ENCODE data around the gene INCENP.

The INCENP gene

DNA sequence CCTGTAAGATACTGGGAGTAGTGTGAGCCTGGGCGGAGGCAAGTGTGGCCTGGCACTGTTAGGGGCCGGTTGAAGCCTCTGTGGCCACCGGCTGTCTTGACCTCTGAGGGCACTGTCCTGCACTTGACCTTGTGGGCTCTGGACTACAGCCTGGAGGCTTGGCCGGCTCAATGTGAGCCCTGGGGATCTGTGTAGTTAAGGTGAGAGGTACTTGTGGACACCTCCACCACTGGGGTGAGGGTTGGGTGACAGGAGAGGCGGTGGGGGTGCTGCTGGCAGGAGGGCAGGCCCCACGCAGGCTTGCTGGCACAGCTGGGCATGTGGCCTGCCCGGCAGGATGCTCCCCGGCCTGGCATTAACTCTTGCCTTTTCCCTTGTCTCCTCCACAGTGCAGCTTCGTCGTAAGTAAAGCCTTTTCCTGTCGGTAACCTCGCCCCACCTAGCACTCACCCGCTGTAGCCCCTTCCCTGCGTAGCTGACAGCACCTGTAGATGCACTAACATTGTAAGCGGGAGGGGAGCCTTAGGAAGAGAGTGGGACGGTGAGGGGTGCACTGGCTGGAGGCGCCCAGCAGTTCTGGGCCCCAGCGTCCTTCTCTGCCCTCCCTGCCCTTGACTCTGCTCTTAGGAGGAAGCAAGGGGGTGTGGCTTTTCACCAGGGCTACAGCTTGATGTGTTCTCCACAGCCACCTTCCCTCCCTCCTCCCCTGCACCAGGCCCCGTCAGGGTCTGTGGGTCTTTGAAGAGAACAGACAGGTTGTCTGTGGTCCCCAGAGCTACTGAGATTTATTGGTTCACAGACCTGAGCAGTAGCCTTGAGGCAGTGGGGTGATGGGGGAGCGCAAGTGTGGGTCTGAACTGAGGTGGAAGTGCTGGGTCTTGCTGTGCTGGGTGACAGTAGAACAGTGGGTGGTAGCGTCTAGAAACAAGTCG, 17.6 kb downstream of the INCENP start:
- no peak for DNase-seq (ENCODE audit: low read depth in 2 of 2)

DNA sequence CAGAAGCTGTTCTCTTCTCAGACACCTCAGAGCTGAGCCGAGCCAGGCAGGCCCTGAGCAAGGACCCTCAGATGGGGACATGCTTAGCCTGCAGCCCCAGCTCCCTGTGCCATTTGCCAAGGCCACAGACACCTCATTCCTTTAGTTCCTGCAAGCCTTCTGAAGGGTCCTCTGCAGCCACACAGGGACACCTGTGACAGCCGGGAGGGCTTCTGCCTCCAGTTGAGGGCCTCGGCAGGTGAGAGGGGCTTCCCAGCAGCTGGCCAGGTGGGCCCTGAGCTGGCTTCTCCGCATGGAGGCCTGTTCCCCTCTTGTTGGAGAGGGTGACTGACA, 18.2 kb downstream of the INCENP start:
- DNase-seq (ENCODE audit: low read depth in 2 of 2) = no peak

DNA sequence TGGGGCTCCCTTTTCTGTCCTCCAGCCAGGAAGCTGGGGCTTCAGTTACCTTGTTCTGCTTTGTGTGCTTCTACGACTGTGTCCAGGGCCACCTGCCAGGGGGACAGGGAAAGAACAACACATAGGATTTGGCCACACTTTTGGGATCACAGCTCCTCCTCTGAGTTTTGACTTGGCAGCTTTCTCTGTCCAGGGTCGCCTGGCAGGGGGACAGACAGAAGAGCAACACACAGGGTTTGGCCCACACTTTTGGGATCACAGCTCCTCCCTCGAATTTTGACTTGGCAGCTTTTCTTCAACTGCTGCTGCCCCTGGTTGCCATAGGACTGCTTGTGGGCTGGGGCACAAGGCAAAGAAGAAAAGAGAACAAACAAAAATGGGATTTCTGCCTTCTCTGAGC, 19.1 kb downstream of the INCENP start:
- no peak for DNase-seq (ENCODE audit: low read depth in 2 of 2)

DNA sequence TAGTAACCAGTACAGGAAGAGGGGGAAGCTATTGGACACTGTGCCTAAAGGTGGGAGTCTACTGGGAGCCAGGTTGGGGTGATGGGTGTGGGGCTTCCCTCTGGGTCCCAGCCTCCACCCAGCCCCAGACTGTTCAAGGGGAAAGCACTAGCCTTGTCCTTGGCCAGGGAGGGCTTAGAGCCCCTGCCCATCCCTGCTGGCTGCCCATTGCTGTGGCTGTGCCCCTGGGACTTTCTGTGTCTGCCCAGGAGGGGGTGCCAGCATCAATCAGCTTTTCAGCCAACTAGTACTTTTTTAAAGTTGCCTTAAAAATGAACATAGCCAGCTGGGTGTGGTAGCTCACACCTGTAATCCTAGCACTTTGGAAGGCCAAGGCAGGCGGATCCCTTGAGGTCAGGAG, 19.9 kb downstream of the INCENP start:
- no peak for DNase-seq (ENCODE audit: low read depth in 2 of 2)

DNA sequence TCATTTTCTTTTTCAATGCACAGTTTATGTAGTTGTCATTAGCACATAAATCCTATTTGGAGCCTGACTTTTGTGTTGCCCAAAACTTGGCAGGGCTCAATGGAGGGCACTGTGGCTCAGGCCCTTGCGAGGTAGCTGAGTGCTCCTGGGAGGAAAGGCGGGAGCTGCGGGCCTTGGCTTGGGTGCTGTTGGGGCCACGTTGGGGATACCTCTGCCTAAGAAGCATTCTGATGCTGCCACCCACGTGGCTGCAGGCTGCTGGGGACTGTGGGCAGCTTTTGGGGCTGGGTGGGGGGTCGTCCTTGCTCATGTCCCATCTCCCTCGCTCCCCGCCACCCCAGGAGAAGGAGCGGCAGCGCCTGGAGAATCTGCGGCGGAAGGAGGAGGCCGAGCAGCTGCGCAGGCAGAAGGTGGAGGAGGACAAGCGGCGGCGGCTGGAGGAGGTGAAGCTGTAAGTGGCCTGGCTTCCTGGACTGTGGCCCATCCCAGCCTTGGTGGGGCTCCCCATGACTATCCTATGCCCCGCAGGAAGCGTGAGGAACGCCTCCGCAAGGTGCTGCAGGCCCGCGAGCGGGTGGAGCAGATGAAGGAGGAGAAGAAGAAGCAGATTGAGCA, 20.9 kb downstream of the INCENP start:
- no peak for DNase-seq (ENCODE audit: low read depth in 2 of 2)

DNA sequence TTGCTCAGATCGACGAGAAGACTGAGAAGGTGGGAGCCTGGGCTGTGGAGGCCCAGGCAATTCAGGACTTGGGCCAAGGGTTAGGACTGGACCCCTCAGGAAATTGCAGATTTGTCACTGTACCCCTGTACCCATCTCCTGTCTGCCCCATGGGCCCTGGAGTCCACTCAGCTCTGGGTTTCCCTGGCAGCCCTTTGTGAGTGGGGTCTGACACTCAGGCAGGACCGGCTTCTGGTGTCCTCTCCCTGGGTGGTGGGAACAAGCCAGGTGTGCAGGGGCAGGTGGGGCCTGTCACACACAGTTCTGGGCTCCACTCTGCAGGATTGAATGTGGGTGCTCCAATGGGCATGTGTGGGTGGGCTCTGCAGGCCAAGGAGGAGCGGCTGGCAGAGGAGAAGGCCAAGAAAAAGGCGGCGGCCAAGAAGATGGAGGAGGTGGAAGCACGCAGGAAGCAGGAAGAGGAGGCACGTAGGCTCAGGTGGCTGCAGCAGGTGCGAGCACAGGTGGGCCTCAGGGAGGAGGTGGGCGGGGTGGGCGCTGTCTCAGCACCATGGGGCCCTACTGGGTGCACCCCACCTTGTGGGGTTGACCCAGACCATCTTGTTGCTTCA, 21.6 kb downstream of the INCENP start:
- no peak for DNase-seq (ENCODE audit: low read depth in 2 of 2)

DNA sequence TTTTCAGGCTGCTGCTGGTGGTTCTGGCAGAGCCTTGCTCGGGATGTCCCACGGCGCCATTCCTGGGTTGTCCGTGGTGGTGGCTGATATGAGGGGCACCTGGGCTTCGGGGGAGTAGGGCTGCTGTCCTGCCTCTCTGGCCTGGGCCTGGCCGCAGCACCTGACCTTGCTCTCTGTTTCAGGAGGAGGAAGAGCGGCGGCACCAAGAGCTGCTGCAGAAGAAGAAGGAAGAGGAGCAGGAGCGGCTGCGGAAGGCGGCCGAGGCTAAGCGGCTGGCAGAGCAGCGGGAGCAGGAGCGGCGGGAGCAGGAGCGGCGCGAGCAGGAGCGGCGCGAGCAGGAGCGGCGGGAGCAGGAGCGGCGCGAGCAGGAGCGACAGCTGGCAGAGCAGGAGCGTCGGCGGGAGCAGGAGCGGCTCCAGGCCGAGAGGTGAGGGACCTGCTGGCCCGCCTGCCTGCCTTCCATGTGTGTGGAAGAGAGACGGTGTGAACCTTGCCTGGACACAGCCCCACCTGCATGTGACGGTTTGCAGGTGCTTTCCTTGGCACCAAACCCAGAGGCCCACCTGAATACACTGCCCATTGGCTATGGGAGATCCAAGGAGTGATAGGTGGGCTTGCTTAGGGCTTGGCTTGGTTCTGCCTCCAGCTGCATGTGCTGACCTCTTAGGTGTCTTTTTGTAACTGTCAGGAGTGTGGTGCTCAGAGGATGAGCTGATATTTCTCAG, 22.8 kb downstream of the INCENP start:
- DNase-seq (ENCODE audit: low read depth in 2 of 2) = no peak

DNA sequence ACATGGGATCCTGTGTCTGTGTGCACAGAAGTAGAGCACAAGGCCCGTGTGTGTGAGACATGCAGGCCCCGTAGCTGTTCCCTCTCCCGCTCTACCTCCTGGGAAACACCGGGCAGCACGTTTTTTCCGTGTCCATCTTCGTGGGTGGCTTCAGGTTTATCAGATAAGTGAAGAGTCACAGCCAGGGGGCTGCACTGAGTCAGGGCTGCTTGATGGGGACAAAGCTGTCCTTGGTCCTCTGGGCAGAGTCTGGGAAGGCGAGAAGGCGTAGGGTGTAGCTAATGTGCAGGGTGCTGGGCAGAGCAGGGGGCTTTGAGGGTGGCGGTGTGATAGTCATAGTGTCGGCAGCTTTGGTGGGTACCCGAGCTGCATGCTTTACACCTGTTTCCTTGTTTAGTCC, 23.7 kb downstream of the INCENP start:
- DNase-seq (ENCODE audit: low read depth in 2 of 2) = no peak

DNA sequence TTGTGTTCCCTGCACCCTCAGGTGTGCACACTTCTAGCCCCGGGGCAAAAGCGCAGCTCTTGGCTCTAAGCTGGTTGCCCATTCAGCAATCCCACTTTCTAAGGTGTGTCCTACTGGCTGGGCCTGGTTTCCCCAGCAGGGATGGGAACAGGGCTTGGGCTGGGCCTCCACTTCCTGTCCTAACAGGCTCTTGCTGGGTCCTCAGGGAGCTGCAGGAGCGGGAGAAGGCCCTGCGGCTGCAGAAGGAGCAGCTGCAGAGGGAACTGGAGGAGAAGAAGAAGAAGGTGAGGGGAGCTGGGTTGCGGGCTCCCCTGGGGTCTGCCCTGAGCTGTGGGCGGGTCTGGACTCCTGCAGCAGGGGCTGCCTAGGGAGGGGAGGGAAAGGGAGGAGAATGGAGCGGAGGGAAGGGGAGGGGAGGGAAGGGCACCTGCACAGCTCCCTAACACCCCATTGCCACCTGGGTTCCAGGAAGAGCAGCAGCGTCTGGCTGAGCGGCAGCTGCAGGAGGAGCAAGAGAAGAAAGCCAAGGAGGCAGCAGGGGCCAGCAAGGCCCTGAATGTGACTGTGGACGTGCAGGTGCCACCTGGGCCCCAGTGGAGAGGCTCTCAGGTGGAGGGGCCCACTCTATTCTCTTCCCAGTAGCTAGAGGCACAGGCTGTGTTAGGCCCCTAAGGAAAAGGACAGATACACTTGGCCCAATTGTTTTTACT, 24.6 kb downstream of the INCENP start:
- no peak for DNase-seq (ENCODE audit: low read depth in 2 of 2)

DNA sequence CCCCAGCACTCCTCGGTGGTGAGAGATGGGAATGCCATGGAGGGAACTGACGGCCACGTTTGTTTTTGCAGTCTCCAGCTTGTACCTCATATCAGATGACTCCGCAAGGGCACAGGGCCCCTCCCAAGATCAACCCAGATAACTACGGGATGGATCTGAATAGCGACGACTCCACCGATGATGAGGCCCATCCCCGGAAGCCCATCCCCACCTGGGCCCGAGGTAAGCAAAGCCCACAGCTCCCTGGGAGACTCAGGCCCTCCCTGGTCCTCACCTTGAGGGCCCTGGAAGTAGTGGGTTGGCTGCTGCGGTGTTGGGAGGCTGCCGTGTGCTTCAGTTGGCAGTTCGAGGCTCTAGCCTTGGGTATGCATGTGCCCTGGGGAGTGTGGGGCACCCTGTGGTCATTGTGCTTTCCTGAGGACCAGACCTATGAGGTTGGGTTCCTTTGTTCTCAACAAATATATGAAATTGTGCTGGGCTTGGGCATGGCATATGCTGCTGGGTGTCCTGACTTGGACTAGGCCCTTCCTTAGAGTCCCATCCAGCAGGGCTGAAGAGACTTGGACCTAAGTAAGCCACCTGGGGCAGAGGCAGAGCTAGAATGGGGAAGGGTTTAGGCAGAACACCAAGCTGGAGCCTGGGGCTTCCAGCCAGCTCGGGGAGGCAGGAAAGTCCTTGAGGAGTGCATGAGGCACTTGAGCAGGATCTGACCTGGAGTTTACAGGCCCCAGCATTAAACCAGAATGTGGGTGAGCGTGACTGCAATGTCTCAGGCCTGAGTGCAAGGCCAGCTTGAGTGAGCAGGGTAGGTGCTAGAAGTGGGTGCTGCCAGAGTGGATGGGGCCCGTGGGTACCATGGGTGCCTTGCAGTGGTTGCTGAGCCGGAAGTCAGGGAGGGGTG, 26.4 kb downstream of the INCENP start:
- DNase-seq (ENCODE audit: low read depth in 2 of 2) = no peak

DNA sequence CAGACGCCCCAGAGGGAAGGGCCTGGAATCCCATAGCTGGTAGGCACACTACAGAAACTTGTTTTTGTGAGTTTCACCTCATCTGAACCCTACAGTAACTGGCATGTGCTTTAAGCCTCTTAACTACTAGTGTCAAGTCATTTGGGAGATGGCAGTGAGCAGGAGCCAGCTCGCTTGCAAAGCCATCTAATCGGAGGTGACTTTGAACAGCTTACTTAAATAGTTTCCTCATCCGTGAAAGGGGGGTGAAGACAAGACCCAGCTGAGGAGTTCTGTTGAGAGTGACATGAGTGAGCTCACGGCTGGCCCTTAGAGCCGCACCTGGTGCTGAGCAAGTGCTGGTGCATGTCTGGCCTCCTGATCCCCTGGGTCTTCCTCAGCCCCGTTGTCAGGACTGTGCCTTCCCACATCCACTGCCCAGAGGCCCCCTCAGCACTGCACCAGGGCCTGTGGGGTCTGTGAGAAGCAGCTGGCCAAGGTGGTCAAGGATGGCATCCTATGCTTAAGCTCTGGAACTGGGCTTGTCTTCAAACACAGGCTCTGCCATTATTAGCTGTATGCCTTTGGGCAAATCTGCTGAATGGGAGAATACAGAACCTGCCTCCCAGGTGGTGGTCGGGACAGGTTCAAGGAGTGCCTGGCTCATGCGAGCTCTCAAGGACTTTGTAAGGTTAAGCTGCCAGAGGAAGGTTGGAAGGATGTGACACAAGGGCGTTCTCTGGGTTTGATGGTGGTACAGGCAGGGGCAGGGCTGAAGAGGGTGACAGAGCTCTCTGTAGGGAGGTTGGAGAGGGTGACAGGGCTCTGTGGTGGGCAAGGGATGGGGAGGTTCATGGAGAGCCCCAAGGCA, 27.3 kb downstream of the INCENP start:
- DNase-seq (ENCODE audit: low read depth in 2 of 2) = no peak

DNA sequence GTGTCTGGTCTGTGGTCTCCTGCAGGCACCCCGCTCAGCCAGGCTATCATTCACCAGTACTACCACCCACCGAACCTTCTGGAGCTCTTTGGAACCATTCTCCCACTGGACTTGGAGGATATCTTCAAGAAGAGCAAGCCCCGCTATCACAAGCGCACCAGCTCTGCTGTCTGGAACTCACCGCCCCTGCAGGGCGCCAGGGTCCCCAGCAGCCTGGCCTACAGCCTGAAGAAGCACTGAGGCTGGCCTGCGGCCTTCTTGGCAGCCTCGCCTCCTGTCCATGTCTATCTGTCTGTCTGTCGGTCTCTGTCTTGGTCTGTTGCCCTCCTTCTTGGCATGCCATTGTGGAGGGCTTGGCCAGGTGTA, 27.9 kb downstream of the INCENP start:
- no peak for DNase-seq (ENCODE audit: low read depth in 2 of 2)

DNA sequence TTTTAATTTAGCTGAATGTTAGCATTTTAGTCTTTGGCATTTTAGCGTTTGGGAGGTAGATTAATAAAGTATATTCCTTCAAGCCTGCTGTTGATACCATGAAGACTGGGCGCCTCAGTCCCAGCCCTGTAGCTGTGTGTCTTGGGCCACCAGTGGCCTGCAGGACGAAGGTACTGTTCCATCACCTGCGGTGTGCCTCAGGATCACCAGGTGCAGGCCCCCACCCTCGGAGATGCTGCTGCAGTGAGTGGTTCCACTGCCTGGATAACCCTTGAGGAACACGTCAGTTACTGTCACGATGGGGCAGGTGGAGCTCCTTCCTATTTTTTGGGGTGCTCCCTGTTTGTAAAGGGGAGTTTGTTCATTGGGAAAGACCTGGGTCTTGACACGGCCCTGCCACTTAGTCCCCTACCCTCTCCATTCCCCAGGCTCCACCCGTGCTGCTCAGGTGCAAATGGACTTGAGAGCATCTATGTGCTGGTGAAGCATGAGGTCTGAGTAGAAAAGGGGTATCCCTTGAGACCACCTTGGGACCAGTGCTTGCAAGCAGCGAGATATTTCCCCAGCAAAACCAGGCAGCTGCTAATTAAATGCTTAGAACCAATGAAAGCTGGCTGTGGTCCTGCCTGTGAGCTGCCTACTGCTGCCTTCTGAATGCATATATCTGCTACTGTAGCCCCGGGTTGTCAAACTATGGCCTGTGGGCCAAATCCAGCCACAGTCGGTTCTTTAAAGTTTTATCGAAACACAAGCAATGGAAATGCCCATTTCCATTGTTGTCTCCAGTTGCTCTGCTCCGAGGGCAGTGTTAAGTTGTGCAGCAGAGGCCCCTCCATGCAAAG, 28.7 kb downstream of the INCENP start:
- DNase-seq (ENCODE audit: low read depth in 2 of 2) = no peak

DNA sequence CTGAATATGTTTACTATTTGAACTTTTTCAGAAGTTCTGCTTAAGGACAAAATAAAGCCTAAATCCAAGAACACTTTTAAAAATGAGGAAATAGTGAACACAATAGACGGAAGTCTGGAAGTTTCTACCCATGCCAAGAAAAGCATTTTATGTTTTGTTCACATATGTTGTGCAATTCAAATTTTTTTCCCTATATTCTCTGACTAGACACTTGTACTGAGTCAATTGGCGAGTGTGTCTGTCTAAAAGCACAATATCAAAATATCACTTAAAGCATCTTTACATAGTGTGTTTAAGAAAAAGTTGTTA, 29.2 kb downstream of the INCENP start:
- DNase-seq (ENCODE audit: low read depth in 2 of 2) = no peak

DNA sequence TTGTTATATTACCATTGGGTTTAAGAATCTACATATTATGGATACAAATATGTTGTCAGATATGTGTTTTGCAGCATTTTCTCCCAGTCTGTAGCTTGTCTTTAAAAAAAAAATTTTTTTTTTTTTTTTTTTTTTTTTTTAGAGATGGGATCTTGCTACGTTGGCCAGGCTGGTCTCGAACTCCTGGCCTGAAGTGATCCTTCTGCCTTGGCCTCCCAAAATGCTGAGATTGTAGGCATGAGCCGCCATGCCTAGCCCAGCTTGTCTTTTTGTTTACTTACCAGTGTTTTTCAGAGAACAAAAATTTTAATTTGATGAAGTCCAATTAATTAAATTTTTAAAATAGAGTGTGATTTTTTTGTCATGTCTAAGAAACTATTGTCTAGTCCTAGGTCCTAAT, 29.8 kb downstream of the INCENP start:
- no peak for DNase-seq (ENCODE audit: low read depth in 2 of 2)

DNA sequence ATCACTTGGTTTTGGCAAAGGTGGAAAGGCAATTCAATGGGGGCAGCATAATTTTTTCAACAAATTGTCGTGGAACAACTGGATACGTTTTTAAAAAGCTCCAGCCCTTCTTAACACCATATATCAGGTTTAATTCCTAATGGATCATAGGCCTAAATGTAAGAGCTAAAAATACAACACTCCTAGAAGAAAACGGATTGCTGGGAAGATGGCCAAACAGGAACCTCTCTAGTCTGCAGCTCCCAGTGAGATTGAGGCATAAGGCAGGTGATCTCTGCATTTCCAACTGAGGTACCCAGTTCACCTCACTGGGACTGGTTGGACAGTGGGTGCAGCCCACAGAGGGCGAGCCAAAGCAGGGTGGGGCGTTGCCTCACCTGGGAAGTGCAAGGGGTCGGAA, 33.8 kb downstream of the INCENP start:
- DNase-seq (ENCODE audit: low read depth in 2 of 2) = no peak

DNA sequence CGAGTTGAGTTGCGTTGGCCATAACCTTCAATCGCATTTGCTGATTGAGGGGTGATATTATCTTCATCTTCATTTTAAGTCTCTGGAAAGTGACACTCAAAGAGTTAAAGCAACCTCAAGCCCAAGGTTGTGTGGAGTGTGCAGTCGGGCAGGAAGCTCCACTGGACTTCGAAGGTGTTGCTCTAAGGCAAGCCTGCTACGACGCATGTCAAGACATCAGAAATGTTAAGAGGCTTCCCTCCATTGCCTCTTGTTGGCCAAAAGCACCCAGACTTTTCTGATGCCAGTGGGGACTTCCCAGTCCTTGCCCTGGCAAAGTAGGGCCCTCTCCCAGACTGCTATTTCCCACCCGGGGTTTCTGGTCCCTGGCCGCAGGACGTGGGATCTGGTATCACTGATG, 42.6 kb downstream of the INCENP start:
- DNase-seq (ENCODE audit: low read depth in 2 of 2) = no peak

DNA sequence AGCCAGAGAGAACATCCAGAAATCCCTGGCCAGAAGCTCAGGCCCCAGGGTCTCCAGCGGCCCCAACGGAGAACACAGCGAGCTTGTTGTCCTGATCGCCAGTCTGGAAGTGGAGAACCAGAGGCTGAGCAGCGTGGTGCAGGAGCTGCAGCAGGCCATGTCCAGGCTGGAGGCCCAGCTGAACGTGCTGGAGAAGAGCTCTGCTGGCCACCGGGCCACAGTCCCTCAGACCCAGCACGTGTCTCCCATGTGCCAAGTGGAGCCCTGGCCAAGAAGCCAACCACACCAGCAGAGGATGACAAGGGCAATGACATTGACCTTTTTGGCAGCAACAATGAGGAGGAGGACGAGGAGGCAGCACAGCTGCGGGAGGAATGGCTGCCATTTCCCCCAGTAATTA, 45.6 kb downstream of the INCENP start:
- no peak for DNase-seq (ENCODE audit: low read depth in 2 of 2)

DNA sequence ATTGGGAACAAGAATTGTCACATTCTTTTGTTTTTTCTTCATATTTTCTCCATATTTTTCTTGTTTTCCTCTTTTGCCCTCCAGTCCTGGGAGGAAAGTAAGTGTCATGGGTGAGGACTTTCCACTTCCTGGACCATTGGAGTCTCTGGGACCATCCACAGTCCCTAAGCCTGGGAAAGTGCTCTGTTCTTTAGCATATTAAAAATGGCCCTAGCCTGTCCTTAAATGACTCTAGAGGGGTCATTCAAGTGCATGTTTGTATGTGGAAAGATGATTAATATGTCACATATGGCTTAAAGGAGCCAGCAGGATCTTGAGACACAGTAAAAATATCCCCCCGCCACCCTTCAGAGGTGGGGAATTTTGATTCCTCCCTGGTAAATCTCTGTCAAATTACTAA, 46.1 kb downstream of the INCENP start:
- no peak for DNase-seq (ENCODE audit: low read depth in 2 of 2)
